HepG2 (cell line): Measurements from ENCODE around the gene RPUSD2. TPM values are rescaled to one million over a fixed set of nuclear protein-coding genes. Genes with fewer than 3 reads are reported as not detected.

ENCODE experiments used
- ATF6 ChIP-seq: sonication (generic); formaldehyde crosslinking; conservative IDR thresholded peaks from 2 replicates; pipeline ENCODE4 v1.4.0; 2020; ENCODE audit warnings: missing genetic modification reagents
- CBX1 ChIP-seq: IDR thresholded peaks from one replicate; pipeline ENCODE4 v1.6.1; 2016; ENCODE audit warnings: antibody characterized with exemption, low read depth
- CHD4 ChIP-seq: fragments of 200-600 bp; sonication (generic); IDR thresholded peaks from 2 replicates; pipeline ENCODE4 v1.7.0; 2017; ENCODE audit warnings: mild to moderate bottlenecking, low read length, borderline replicate concordance
- DMAP1 ChIP-seq: IDR thresholded peaks from 2 replicates; pipeline ENCODE4 v1.6.1; 2016
- FOXK1 ChIP-seq: sonication (generic); formaldehyde crosslinking; IDR thresholded peaks from 2 replicates; pipeline ENCODE4 v1.4.0; 2020; ENCODE audit warnings: low read depth, missing genetic modification reagents, borderline replicate concordance
- GPBP1L1 ChIP-seq: sonication (generic); formaldehyde crosslinking; IDR thresholded peaks from 2 replicates; pipeline ENCODE4 v1.5.0; 2020; ENCODE audit warnings: mild to moderate bottlenecking, missing genetic modification reagents
- HOXD1 ChIP-seq: sonication (generic); formaldehyde crosslinking; IDR thresholded peaks from 2 replicates; pipeline ENCODE4 v1.5.0; 2020; ENCODE audit warnings: missing genetic modification reagents
- KDM2A ChIP-seq: sonication (generic); formaldehyde crosslinking; IDR thresholded peaks from 2 replicates; pipeline ENCODE4 v1.4.0; 2020; ENCODE audit warnings: low read depth, missing genetic modification reagents, borderline replicate concordance
- KDM4B ChIP-seq: sonication (generic); formaldehyde crosslinking; IDR thresholded peaks from 2 replicates; pipeline ENCODE4 v1.4.0; 2020; ENCODE audit warnings: missing genetic modification reagents
- KDM5A ChIP-seq: fragments of 200-600 bp; sonication (generic); IDR thresholded peaks from 2 replicates; pipeline ENCODE4 v1.7.0; 2018; ENCODE audit warnings: antibody characterized with exemption, mild to moderate bottlenecking, low read length, borderline replicate concordance
- TBP ChIP-seq: sonication (generic); formaldehyde crosslinking; IDR thresholded peaks from 2 replicates; pipeline ENCODE4 v1.5.0; 2020; ENCODE audit warnings: missing genetic modification reagents
- ZBTB3 ChIP-seq: sonication (generic); formaldehyde crosslinking; IDR thresholded peaks from 2 replicates; pipeline ENCODE4 v1.4.0; 2020; ENCODE audit warnings: low read depth, mild to moderate bottlenecking, moderate library complexity, missing genetic modification reagents, borderline replicate concordance
- ZBTB7A ChIP-seq: sonication (generic); formaldehyde crosslinking; IDR thresholded peaks from 2 replicates; pipeline ENCODE4 v1.8.0; 2022; ENCODE audit warnings: mild to moderate bottlenecking, missing genetic modification reagents
- ZNF431 ChIP-seq: sonication (generic); formaldehyde crosslinking; IDR thresholded peaks from 2 replicates; pipeline ENCODE4 v1.9.0; 2022; ENCODE audit warnings: missing genetic modification reagents, low read depth, mild to moderate bottlenecking, borderline replicate concordance
- ZNF543 ChIP-seq: sonication (generic); formaldehyde crosslinking; IDR thresholded peaks from 2 replicates; pipeline ENCODE4 v1.4.0; 2020; ENCODE audit warnings: mild to moderate bottlenecking, missing genetic modification reagents
- ZNF816 ChIP-seq: sonication (generic); formaldehyde crosslinking; IDR thresholded peaks from 2 replicates; pipeline ENCODE4 v1.8.0; 2022; ENCODE audit warnings: missing genetic modification reagents, mild to moderate bottlenecking, borderline replicate concordance
- ZNF839 ChIP-seq: sonication (generic); formaldehyde crosslinking; IDR thresholded peaks from 2 replicates; pipeline ENCODE4 v1.4.0; 2020; ENCODE audit warnings: missing genetic modification reagents, mild to moderate bottlenecking, borderline replicate concordance
- ZSCAN22 ChIP-seq: sonication (generic); formaldehyde crosslinking; IDR thresholded peaks from 2 replicates; pipeline ENCODE4 v1.4.0; 2020; ENCODE audit warnings: mild to moderate bottlenecking, missing genetic modification reagents
- ZZZ3 ChIP-seq: sonication (generic); formaldehyde crosslinking; IDR thresholded peaks from 2 replicates; pipeline ENCODE4 v1.4.0; 2020; ENCODE audit warnings: missing genetic modification reagents, mild to moderate bottlenecking, borderline replicate concordance
- polyA plus RNA-seq, 8 experiments: library from polyadenylated mRNA; depleted of rRNA in 3 of 8; stranded (reverse) in 7 of 8; unstranded in 1 of 8; fragments of >200 nt; fragmentation: Illumina TruSeq in 4 of 8; extraction: Trizol in 4 of 8; gene quantifications; 2 replicates each; pipeline versions ENCODE4 v1.2.1 to v1.2.3, GENCODE V29; 2011 to 2016; ENCODE audit warnings: low read depth in 4 of 8, missing spikeins in 1 of 8, mixed read lengths in 1 of 8; ENCODE audit not compliant: insufficient read depth in 1 of 8
- total RNA-seq, 5 experiments: library from RNA; depleted of rRNA; stranded (reverse); fragments of >200 nt; fragmentation: Illumina TruSeq; extraction: Trizol; gene quantifications; 2 replicates each; pipeline ENCODE4 v1.2.3, GENCODE V29; 2016; ENCODE audit warnings: low read depth in 1 of 5
- TF ChIP-seq, protein P1 (sequence below): sonication (generic); formaldehyde crosslinking; IDR thresholded peaks from 2 replicates; pipeline ENCODE4 v1.4.0; 2020; ENCODE audit warnings: missing genetic modification reagents, mild to moderate bottlenecking, borderline replicate concordance
- TF ChIP-seq, protein P2 (sequence below): sonication (generic); formaldehyde crosslinking; IDR thresholded peaks from 2 replicates; pipeline ENCODE4 v1.5.1; 2020; ENCODE audit warnings: missing genetic modification reagents, mild to moderate bottlenecking, borderline replicate concordance

The RPUSD2 gene
- total and polyA plus RNA-seq, 2 of the 13 experiments (the other 11 are each of a cell fraction or from before 2014, with no cell fraction given) = 8.6 to 14.5 TPM

DNA sequence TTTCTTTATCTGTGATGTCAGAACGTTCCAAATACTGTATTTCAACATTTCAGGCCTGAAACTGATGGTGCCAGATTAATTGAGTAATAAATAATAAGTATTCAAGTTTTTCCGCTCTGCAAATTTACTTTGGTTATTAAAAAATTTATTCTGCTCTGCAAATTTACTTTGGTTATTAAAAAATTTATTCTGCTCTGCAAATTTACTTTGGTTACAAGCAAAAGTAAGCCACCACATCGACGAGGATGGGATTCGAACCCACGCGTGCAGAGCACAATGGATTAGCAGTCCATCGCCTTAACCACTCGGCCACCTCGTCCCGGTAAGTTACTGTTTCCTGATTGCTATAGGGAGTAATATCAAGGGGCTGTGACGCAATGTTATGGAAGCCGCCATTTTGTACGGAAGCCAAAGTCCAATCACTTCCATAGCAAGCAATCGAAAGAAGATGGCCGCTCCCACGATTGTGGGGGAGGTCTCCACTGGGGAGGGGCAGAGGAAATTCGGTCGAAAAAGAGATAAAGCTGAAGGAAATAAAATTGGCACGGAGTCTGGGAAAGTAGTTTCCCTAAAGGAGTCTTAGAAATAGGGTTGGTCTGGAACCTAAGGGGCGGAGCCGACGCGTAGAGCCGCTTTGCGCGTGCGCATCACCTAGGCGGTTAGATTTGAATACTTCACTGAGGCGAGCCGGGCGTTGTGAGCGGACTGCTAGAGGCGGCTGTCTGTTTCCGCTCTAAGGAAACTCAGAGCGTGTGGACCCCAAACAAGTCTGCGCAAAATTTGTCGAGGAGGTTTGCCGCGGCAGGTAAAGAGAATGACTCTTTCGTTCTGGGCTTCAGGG is 24.7 kb downstream of the RPUSD2 start, which contains the start of gene KNL1 (continued):
- no peak for TF ChIP-seq ZNF431
- no peak for TF ChIP-seq ZBTB7A (CRISPR knock-in tag)
- peak; percentile 82 for TF ChIP-seq KDM4B (CRISPR knock-in tag)
- peak; percentile 71; the same call in 1 of the 2 replicates for TF ChIP-seq HOXD1 (CRISPR knock-in tag)
- TF ChIP-seq ATF6 (CRISPR knock-in tag) = 0 out of 2 replicates have a peak, but pooled peaks have one; percentile 60
- 0 out of 2 replicates have a peak, but pooled peaks have one; percentile 91 for TF ChIP-seq TBP (CRISPR knock-in tag)
- TF ChIP-seq CBX1 = peak; percentile 41
- no peak for TF ChIP-seq ZBTB3 (CRISPR knock-in tag)
- TF ChIP-seq, protein P1, sequence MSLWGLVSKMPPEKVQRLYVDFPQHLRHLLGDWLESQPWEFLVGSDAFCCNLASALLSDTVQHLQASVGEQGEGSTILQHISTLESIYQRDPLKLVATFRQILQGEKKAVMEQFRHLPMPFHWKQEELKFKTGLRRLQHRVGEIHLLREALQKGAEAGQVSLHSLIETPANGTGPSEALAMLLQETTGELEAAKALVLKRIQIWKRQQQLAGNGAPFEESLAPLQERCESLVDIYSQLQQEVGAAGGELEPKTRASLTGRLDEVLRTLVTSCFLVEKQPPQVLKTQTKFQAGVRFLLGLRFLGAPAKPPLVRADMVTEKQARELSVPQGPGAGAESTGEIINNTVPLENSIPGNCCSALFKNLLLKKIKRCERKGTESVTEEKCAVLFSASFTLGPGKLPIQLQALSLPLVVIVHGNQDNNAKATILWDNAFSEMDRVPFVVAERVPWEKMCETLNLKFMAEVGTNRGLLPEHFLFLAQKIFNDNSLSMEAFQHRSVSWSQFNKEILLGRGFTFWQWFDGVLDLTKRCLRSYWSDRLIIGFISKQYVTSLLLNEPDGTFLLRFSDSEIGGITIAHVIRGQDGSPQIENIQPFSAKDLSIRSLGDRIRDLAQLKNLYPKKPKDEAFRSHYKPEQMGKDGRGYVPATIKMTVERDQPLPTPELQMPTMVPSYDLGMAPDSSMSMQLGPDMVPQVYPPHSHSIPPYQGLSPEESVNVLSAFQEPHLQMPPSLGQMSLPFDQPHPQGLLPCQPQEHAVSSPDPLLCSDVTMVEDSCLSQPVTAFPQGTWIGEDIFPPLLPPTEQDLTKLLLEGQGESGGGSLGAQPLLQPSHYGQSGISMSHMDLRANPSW = peak; percentile 57; the same call in 1 of the 2 replicates
- peak; percentile 83; the same call in 1 of the 2 replicates for TF ChIP-seq DMAP1 (CRISPR knock-in tag)
- no peak for TF ChIP-seq ZZZ3 (CRISPR knock-in tag)
- TF ChIP-seq ZNF816 = no peak
- 0 out of 2 replicates have a peak, but pooled peaks have one; percentile 54 for TF ChIP-seq CHD4
- peak; percentile 81; the same call in 1 of the 2 replicates for TF ChIP-seq KDM5A
- no peak for TF ChIP-seq GPBP1L1 (CRISPR knock-in tag)
- peak; percentile 60 for TF ChIP-seq KDM2A
- TF ChIP-seq ZSCAN22 = no peak
- TF ChIP-seq ZNF543 (CRISPR knock-in tag) = 0 out of 2 replicates have a peak, but pooled peaks have one; percentile 33
- TF ChIP-seq ZNF839 (CRISPR knock-in tag) = no peak
- TF ChIP-seq, protein P2, sequence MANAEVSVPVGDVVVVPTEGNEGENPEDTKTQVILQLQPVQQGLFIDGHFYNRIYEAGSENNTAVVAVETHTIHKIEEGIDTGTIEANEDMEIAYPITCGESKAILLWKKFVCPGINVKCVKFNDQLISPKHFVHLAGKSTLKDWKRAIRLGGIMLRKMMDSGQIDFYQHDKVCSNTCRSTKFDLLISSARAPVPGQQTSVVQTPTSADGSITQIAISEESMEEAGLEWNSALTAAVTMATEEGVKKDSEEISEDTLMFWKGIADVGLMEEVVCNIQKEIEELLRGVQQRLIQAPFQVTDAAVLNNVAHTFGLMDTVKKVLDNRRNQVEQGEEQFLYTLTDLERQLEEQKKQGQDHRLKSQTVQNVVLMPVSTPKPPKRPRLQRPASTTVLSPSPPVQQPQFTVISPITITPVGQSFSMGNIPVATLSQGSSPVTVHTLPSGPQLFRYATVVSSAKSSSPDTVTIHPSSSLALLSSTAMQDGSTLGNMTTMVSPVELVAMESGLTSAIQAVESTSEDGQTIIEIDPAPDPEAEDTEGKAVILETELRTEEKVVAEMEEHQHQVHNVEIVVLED (CRISPR knock-in tag) = peak; percentile 78
- TF ChIP-seq FOXK1 (CRISPR knock-in tag) = peak; percentile 81; the same call in 1 of the 2 replicates
